NCI-H2029 (cell line): ENCODE data around the gene FGF6.
"Not testable (repeated sequence)": the region's sequence is repeated elsewhere in the genome, so short reads cannot be mapped to it uniquely, and the experiment has no call there.

Source experiments
- DNase-seq: peaks from one replicate; lab custom pipeline; 2025; lab: John Stamatoyannopoulos, UW

The FGF6 gene, protein sequence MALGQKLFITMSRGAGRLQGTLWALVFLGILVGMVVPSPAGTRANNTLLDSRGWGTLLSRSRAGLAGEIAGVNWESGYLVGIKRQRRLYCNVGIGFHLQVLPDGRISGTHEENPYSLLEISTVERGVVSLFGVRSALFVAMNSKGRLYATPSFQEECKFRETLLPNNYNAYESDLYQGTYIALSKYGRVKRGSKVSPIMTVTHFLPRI

DNA sequence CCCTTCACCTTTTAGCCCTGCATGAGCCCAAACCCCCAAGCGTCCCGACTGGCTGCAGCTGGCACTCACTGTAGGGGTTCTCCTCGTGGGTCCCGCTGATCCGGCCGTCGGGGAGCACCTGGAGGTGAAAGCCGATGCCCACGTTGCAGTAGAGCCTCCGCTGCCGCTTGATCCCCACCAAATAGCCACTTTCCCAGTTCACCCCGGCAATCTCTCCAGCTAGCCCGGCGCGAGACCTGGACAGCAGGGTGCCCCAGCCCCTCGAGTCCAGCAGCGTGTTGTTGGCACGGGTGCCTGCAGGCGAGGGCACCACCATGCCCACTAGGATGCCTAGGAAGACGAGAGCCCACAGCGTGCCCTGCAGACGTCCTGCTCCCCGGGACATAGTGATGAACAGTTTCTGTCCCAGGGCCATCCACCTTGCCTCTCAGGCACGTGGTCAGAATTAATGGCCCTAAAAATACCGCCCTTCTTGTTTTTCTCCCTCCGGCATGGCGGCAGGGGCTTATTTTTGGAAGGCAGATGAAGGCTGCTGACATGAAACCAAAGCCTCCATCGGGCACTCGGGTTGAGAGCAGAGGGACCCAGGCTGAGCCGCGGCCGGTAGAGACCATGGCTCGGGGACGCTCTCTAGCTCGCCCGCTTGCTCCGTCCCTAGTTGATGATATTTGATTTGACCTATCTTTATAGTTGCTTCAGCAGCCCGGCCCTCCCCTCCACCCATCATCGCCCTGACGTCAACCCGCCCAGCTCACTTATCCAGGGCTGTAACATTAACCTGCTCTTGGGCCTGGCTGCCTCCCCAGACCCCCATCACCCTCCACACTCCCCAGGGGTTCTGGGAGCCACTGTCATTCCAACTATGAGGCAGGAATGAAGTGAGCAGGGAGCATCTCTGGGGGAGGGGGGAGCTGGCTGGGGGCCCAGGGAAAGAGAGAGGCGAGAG, at the start of gene FGF6:
Gene FGF6, minus strand, starts transcription at position 660 of the 946 bp plus-strand sequence. Its CDS starts 245 bp downstream, at position 415.
- DNase-seq, result no peak

DNA sequence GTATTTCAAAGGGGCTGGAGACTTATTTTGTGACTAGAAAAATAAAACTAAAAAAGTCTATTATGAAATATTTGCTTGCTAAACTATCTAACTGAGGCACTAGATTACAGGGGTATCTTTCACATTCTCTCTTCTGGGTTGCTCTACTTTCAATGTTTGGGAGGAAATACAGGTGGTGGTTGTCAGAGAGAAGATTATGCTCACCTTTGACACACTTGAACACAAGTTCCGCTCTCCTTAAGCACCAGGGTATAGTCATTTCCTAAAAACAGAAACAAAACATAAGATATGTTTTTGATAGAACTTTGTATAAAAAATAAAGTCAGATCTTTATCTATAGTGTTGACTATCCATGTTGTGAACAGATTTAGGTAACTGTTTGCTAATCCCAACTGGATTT, 45.4 kb upstream of the FGF6 start:
- DNase-seq, result no peak

DNA sequence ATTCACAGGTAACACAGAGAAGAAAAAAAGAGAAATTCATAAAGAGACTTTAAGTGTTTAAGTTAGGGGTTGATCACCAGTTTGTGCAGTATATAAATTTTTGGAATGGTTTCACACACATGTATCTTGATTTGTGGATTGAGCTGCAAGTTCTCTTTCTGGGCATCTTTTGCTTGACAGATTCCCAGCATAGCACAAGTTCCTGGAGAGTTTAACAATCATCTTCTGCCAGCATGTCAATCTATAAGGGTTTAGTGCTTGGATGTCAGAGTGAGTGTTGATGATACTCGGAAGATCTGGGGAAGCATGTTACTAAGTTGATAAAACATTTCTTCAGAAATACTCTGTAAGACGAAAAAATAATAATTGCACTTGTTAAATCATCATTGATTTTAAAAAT, 43.9 kb upstream of the FGF6 start:
- no peak for DNase-seq

DNA sequence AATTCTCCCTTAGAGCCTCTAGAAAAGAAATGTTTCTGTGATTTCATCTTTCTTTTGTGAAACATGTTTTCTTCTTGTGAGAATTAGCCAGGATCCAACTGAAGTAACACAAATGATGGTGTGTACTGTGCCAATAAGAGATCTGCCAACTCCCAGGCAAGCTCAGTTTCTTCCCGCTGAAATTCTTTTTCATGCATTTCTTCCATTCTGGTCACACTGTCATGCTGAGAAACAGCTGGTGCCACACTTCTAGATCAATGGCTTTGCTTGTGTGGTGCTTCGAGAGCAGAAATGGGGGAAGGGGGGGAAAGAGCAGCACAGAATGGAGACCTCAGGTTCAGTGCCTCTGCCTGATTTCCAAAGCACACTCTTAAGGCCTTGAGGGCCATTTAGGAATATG, 41.4 kb upstream of the FGF6 start:
- DNase-seq, result no peak

DNA sequence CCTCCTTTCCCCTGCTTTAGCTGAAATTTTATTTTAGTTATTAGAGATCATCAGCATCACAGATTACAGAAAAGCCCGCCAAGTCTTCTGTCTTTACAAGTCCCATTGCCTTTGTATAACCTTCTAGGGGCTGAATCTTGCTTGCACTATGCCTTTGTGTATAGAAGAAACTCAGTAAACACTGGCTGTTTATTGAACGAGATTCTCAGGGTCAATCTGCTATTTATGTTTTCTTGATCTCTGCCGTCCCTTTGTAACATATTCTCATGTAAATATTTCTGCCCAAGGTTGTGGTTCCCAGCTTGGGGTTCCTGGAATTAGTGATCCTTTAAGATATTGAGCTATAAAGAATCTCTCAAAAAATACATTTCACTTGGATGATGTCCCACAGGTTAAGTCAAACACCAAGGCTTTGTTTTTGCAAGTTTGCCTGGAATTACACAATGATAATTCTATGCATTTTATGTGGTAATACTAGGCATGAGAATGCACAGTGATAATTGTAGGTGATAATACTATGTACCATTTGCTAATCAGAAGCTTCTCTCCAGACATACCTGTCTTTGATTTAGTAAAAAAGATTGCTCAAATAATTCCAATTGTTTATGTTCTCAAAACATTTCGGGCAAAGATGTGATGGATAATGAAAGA, 40.6 kb upstream of the FGF6 start:
- DNase-seq, result no peak

DNA sequence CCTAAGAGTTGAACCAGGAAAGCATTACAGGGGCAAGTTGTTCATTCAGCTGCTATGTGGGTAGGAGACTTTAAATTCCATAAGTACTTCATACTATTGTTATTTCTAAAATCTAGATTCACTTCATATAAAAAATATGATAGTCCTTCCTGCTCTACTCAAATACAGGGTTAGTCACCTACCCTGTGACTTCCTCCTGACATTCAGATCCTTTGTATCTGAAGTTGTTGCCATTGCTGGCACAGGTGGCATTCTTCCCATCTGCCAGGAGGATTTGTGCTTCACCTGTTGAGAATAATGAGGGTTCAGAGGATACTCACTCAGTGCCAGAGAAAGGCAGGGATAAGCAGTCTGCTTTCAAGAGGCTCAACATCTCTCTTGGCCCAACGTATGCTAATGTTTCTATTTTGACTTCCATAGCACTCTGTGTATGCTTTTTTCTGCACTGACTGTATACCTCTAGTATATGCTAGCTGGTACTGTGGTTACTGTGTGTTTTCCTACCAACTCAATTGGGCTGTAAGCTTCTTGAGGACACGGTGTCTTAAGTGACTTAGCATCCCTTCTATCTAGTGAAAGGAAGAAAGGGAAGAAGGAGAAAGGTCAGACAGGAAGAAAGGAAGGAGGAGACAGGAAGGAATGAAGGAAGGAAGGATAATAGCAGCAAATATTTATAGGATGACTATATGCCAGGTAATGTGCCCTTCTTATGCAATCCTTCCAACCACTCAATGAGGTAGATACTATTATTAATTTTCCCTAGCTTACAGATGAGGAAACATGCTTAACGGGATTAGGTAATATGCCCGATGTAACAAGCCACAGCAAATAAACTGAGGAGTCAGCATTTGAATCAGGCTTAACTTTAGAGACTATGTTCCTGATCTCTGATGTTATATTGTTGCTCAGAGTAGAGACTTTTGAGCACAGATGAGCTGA, 38.5 kb upstream of the FGF6 start:
- peak; percentile 81 for DNase-seq

DNA sequence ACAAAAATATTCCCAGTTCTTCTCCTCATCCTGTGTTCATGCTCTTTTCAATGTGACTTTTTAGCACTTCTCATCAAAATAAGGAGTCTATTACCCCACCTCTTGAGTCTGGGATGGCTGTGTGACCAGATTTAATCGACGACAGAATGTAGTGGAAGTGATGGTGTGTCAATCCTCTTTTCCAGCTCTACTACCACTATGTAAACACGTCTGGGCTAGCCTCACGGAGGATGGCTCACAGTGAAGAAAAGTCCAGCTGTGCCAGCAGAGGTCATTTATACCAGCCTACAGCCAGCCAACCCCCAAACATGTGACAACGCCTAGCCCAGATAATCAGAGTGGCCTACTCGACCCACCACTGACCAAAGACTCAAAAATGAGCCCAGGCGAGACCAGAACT, 37.3 kb upstream of the FGF6 start:
- no peak for DNase-seq

DNA sequence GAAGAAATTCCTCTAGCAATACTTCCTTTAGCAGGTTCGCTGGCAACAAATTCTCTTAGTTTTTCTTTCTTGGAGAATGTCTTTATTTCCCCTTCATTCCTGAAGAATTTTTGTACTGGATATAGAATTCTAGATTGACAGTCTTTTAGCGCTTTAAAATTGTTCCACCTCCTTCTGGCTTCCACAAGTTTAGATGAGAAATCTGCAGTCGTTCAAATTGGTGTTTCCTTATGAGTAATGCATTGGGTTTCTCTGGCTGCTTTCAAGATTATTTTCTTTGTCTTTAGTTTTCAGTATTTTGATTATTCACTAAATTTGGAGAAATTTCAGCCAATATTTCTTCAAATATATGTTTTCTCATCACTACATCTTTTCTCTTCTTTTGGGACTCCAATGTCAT, 33.3 kb upstream of the FGF6 start:
- DNase-seq, result no peak

DNA sequence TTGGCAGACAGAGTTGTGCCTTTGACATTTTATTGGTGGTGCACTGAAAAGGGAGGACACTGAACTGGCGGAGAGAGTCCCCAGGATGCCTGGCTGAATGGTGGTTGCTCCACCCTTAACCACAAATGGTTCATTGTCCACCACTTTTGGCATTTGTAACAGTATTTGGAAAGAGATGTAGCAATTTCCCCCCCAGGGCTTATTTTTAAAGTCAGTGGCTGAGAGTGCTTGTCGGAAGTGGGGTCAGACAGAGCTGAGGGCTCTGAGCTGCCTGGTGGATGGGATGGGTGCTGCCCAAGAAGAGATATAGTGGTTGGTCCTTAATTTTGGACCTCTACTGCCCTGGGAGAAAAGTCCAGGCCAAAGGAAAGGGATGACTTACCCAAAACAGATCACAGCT, 31.5 kb upstream of the FGF6 start:
- no peak for DNase-seq

DNA sequence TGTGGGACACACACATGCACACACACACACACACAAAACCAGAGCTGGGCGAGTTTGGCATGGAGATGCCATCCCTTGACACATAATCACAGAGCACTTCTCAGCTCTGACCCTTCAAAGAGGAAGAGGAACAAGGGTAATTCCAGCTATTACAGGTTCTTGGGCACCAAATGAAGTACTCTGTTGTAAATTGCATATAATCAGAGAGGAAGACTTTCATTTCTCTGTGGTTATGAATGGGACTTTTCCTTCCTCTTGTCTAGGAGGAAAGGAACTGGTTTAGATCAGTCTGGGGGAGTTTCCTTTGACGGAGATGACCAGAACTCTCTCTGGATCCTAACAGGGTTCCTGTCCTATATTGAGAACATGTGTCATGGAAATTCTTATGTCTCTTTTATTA, 26.4 kb upstream of the FGF6 start:
- no peak for DNase-seq

DNA sequence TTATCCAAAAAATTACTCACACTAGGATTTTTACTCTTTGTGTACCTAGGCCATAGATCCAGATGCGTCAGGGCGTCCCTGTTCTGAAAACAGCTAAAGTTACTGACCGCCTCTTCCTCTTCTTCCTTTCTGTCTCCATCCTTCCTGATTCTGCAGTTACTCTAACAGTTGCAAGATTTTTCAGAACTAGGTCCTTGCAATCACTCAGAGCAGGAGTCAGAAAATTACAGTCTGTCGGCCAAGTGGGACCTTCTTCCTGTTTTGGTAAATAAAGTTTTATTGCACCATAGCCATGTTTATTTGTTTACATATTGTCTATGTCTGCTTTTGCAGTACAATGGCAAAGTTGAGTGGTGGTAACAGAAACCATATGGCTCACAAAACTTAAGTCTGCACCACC, 25.6 kb upstream of the FGF6 start:
- no peak for DNase-seq

DNA sequence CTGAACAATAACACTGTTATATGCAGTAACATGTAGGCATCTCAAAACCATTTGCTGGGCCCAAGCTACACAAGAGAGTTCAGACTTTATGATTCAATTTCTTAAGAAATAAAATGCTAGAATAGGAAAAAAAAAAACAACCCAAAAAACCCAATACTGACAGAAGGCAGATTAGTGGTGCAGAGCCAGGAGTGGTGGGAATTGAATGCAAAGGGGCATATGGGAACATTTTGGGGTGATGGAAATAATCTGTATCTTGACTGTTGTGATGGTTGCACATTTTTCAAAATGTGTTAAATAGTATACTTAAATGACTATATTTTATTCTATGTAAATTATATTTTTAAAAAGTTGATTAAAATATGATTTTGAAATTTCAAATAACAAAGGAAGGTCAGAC, 23.4 kb upstream of the FGF6 start:
- DNase-seq, result no peak

DNA sequence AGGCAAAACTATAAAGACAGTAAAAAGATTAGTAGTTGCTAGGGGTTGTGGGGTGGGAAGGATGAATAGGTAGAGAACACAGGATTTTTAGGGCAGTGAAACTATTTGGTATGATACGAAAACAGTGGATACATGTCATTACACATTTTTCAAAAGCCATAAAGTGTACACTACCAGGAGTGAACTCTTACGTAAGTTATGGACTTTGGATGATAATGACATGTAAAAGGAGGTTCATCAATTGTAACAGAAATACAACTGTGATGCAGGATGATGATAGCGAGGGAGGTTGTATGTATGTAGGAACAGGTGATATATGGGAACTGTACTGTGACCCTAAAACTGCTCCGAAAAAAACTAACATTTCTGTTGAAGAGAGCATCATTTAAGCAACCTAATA, 15.1 kb upstream of the FGF6 start:
- no peak for DNase-seq

DNA sequence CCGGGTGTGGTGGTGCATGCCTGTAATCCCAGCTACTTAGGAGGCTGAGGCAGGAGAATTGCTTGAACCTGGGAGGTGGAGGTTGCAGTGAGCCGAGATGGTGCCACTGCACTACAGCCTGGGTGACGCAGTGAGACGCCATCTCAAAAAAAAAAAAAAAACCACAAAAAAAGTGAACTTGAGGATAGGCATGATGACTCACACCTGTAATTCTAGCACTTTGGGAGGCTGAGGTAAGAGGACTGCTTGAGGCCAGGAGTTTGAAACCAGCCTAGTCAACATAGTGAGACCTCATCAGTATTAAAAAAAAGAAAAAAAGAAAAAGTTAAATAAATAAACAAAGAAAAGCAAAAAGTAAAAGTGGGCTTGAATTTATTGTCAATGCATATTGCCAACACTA, 10.2 kb upstream of the FGF6 start:
- not testable (repeated sequence) for DNase-seq

DNA sequence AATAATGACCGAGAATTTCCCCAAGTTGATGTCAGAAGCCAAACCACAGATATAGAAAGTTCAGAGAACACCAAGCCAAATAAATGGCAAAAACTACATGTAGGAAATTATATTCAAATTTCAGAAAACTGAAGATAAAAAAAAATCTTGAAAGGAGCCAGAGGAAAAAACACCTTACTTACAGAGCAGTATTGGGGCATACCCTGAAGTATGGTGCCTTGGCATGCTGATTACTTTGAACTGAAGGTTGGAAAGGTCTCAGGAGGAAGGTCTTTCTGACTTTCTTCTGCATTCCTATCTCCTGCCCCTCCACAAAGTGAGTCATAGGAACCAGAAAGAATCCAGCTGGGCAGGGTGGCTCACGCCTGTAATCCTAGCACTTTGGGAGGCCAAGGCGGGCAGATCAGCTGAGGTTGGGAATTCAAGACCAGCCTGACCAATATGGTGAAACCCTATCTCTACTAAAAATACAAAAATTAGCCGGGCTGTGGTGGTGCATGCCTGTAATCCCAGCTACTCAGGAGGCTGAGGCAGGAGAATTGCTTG, 8.8 kb upstream of the FGF6 start:
- DNase-seq, result no peak

DNA sequence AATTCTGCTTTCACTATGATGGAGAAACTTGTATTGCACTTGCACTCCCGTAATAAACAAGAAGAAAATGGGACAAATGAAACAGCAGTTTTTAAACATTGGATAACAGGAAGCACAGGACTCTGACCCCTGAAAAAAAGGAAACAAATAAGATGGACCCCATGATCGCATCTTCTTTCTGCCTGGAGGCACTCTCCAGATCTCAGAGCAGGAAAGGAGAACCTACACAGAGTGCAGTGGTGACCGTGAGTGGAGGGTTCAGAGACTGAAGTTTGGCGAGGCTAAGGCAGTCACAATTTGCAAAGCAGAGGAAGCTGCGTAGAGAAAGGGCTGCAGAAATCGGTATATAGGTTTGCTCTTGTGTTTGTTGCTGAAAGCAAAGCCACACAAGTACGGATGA, 6.1 kb upstream of the FGF6 start:
- no peak for DNase-seq

DNA sequence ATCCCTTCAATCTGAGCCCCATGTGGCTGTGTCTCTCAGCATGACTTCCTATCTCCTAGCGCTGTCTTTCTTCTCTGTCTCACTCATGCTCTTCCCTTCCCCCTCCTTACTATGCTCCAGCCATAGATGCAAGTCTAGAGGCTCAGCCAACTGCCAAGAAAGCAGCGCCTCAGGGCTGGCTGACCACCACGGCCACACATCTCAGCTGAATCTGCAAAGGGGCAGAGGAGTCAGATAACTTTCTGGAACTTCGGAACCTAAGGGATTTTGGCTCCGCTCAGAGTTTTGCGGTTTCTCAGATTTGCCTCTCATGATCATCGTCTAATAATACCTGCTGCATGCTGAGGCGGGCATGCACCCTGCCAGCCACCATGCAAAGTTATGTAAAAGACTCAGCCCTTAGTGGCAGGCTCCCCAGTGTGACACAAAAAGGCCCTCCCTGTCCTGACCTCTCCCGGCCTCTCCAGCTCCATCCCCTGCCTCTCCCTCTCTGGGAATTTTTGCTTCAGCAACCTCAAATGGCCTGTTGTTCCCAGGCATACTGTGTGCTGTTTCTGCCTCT, 5.0 kb upstream of the FGF6 start:
- DNase-seq, result no peak

DNA sequence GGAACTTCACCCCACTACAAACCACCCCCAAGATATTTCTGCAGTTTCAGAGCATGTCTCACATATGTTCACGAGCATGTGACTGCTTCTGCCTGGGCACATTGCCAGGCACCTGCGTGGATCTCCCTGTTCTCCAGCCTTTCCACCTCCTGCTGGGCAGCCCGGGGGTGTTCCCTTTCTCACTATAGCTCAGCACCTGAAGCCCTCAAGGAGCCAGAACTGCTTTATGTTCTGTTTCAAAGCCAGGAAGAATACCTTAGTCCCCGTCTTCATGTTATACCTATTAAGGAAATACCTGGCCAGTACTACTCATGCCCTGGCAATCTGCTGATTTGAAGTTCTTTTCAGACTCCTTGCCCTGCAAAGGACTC, 4.2 kb upstream of the FGF6 start:
- DNase-seq, result no peak

DNA sequence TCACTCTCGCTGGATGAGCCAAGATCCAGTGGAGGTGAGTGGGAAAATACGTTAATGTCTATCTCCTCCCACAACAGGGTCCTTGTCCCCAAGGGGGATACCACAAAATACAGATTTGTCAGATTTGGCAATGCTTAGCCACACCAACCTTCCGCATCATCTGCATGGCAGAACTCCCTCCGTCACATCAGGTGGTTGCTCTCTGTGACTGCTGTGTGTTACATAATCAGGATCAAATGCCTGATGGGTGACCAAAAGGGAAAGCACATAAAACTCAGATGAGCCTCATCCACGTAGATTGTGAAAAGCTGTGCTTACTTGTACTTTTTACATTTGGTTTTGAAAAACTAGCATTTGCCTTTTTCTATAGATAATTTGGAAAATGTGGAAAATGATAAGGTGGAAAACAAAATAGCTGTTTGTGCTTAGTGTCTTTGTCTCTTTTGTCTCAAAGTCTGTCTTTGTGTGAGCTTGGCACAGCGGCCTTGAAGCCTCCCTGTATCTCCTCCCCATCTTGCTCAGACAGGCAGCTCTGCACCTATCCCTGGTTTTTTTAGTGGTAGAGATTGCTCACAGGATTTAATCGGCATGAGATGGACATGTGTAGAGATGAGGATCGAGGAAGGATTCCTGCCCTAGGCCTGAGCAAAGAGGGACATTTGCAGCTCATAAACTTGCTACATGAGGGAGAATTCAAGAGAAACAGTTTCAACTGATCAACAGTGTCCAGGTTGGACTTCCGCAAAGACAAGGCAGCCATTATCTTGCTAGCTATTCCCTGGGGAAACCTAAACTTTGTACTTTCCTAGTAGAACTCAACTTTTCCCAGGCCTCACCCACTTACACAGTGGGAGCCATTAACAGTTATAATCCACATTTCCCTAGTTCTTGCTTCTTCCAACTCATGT, 3.6 kb upstream of the FGF6 start:
- DNase-seq, result no peak

DNA sequence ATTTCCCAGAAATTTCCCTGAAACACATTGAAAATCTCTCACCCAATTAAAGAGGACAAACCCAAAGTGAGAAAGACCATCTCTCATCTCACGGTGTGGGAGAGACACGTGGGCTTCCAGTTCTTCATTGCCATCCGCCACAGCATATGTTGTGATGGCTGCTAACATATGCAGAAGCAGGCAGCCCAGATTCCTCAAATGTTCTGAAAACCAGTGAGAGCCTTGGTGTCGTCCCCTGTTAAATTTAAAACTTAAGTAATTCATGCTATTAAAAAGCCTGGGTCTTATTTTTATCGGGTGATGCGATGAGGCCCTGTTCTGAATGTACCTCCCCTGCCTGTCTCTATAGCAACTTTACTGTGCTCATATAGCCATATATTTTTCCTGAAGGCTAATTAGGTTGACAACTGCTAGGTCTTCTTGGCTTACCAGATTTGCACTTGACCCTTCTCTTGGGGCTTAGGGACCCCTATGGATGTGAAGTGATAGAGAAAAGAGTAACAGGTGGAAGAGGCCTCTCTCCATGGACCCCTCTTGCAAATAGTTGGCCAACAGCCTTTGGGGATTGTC, 2.8 kb upstream of the FGF6 start:
- DNase-seq, result no peak
